ENCODE results near the gene PLA2G5.

Gene PLA2G5

DNA sequence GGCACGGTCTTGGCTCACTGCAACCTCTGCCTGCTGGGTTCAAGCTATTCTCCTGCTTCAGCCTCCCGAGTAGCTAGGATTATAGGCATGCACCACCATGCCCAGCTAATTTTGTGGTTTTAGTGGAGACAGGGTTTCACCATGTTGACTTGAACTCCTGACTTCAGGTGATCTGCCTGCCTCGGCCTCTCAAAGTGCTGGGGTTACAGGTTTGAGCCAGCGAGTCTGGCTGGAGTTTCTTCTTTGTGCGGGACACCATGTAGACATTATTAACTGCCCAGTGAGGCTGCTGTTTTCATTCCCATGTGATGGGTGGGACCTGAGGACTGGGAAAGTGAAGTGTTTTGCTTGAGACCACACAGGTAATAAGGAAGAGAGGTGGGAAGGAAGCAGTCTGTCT lies 23.3 kb downstream of the PLA2G5 start:
- no peak for DNase-seq

DNA sequence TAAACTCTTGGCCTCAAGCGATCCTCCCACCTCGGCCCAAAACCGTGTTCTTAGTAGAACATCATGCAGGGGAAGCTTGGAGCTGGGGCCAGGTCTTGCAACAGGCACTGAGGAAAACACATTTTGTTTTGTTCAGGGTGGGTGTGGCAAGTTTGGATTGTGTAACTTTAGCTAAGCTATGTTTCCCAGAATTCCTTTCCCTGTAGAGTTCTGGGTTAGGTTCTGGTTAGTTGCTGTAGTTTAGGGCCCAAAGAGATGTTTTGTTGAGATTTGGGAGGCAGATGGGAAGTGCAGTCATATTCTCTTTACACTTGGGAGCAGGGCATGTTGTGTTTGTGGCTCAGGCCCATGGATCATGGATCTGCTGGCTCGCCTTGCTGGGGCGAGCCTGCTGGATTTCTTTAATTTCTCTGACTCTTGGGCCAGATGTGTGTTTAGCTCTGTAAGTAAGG lies 24.0 kb downstream of the PLA2G5 start:
- DNase-seq = no peak

DNA sequence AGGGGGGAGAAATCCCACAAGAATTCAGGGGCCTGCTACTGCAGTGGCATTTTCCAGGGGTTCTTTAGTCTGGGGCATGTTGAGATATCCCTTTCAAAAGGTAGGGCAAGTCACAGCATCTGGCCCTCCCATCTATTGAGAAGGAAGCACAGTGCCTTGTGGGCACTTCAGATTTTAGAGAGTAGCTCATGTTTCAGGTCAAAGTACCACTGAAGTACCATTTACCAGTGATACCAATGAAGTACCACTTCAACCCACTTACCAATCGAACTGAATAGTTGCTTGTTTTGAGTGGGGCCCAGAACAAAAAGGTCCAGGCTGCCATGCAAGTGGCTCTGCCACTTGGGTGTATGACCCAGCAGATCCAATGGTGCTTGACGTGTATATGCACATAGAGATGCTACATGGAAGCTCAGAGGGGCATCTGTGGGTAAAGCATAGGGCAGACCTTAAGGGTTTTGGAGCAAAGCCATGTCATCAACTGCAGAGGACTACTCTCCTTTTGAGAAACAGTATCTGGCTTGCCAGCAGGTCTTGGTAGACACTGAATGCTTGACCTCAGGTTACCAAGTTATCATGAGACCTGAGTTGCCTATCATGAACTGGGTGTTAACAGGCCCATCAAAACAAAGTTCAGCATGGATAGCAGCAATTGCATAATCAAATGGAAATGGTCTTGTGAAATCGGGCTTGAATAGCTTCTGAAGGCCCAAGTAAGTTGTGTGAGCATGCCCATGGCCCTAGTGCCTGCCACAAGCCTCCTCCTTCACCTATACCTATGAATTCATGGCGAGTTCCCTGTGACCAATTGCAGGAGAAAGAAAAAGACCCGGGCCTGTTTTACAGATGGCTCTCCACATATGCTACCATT lies 25.8 kb downstream of the PLA2G5 start:
- DNase-seq = no peak

DNA sequence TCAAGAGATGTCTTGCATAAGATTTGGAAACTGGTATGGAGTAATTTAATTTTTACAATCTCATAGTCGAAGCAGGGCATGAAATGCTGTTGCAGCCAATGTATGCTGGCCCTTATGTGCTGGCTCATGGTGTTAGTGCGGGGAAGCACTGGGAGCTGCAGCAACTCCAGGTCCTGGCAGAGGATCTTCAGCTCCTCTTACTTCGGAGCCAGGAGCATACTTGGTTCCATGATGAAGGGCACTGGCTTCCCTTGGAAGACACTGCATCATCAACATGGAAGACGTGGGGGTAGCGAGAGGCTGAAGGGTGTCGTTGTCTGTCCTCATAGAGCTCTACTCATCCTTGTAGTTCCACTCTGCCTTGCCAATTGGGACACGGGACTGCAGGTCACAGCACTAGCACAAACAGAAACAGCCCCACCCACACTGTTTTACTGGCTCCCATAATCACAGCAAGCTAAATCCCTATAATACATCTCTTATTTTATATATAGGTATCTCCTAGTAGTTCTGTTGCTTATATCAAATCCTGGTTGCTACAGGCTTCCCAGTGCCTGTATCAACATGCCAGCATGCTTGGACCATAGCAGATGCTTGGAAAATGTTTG lies 26.9 kb downstream of the PLA2G5 start:
- no peak for DNase-seq

DNA sequence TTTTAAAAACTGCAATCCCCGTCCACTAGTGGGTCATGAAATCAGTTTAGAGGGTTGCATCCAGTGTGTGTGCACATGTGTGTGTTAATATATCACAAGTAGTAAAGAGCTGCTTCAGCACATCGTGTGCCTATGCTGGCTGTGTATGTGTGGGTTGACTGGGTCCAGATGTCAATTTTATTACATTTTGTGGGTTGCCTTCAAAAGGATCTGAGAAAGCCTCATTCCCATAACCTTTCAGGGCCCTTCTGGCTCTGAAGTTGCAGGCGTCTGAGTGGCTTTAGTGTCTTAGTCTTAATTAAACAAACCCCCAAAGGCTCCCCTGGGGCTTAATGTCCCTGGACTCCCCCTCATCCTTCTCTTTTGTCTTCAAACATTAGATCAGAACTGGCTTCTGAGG lies 29.5 kb downstream of the PLA2G5 start:
- DNase-seq = no peak

- peak; percentile 43 for DNase-seq
Observed at GRCh38 chr1:20100632-20101355, 30.8 kb downstream of the PLA2G5 start.

- no peak for DNase-seq
Observed at GRCh38 chr1:20102875-20103274, 32.9 kb downstream of the PLA2G5 start.

GRCh38 chr1:20105856-20106255 lies 35.9 kb downstream of the PLA2G5 start:
- no peak for DNase-seq

- no peak for DNase-seq
Observed at GRCh38 chr1:20107351-20107750, 37.4 kb downstream of the PLA2G5 start.

- no peak for DNase-seq
Observed at GRCh38 chr1:20107796-20108195, 37.8 kb downstream of the PLA2G5 start.

GRCh38 chr1:20108366-20109123 lies 38.6 kb downstream of the PLA2G5 start:
- no peak for DNase-seq

DNA sequence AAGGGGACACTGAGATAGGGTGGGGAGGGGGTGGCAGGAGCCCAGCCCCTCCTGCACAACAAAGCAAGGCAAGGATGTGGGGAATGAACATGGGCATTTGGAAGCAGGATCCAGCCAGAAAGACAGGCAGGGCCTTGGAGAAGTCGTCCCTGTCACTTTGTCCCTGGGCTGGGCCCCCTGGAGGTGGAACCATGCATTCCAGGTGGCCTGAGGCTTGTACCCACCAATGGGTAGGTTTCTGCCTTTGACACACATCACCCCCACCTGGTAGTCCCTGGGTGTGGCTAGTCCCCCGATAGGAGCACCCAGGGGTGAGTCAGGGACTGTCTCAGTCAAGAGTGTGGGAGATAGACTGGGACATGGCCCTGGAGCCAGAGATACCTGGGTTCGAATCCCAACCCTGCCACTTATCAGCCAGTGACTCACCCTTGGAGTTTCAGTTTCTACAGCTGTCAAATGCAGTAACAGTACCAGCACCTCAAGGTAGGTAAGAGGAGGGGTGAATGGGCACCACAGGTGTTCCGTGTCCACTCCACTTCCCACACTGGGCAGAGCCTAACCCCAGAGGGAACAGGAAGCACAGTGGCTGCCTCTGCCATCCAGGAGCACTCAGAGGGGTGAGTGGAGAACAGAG lies 39.3 kb downstream of the PLA2G5 start:
- no peak for DNase-seq

GRCh38 chr1:20110679-20111078 lies 40.7 kb downstream of the PLA2G5 start:
- DNase-seq = no peak

- DNase-seq = no peak
Observed at GRCh38 chr1:20111452-20111851, 41.5 kb downstream of the PLA2G5 start.

GRCh38 chr1:20112279-20113000 lies 42.4 kb downstream of the PLA2G5 start:
- DNase-seq = no peak

DNA sequence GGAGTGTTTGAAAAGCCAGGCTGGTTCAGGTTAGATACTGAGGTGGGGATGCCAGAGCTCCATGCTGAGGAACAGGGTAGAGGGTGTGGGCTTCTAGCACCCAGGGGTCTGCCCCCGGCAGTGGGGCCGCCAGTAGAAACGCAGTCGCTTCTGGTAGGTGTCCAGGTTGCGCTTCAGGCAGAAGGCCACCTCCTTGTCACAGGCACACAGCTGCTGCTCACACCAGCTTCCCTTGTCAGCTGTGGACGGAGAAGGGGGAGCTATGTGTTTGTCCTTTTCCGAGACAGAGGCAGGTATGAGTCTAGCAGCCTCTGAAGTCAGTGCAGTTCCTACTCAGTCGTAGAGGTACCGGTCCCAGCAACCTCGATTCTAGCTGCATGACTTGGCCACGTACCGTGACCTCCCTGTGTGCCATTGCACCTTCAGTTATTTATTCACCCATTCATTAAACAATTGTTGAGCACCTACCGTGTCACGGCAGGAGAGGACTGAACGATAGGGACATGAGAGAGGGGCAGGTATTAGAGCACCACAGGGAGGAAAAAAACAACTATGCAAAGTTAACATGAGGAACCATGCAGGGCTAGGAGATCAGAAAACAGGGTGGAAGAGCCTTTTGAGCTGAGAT lies 44.1 kb downstream of the PLA2G5 start:
- DNase-seq = no peak

GRCh38 chr1:20115479-20115878 lies 45.5 kb downstream of the PLA2G5 start:
- DNase-seq = no peak

DNA sequence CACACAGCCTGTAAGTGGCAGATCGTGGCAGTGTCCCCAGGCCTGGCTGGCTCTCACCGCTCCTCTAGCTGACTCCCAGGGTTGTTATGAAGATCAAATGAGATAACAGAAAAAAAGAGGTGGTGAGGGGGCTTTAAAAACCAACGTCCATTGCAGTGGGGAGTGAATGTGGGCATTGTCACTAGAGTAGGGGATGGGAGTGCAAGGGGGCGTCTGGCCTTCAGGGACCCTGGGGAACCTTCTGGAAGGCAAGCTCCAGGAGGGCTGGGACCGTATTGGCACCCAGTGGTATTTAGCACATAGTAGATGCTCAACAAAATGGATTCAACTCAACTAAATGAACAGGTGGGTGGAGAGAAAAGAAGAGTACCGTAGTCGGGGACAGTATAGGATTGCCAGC lies 45.9 kb downstream of the PLA2G5 start:
- DNase-seq = no peak

- DNase-seq = no peak
Observed at GRCh38 chr1:20117236-20117635, 47.2 kb downstream of the PLA2G5 start.

DNA sequence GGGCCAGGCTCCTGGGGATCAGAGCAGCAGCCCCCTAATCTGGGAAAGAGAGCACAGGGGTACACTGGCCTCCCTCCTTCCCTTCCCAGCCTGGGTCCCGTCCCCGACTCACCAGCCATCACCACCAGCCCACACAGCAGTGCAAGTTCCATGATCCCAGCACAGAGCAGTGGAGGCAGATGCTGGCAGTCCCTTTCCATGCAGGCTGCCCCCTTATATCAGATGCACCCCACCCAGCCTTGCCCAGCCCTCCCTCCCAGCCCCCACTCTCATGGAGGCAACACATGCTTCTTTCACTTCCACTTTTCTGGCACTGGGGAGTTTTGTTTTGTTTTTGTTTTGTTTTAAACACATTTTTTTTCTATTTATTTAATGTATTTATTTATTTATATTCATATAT lies 49.4 kb downstream of the PLA2G5 start, which contains the start of gene PLA2G2D:
TSS of gene PLA2G2D (minus strand) at position 190 of the 400 bp plus-strand sequence. CDS start at position 152, 38 bp downstream.
- no peak for DNase-seq

DNA sequence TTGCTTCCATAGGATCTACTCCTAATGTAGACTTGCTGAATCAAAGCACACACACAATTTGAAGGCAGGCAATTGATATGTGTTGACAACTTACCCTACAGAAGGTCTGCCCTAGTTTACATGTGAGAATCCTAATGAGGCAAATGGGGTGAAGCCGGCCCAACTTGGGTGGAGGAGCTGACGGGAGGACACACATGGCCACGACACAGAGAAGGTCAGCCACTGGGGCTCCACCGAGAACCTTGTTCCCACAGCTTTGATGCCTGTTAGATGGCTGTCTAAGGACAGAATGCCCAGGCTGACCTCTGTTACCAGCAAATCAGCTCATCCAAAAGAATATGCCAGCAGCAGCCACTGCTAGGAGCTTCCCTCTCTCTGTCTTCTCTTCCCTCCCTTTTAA lies 50.8 kb downstream of the PLA2G5 start:
- DNase-seq = no peak

Measured in 8988T (cell line).